AG04449 (cell line): ENCODE results near the gene SEMA3B.

Experiments
- CTCF ChIA-PET: fragments of 350-600 bp; formaldehyde crosslinking; extraction: SDS; loops from one replicate; lab custom pipeline; 2021; ENCODE audit warnings: antibody characterized with exemption; lab: Yijun Ruan, JAX
- POLR2A ChIA-PET: fragments of 400-600, 350-600 bp; formaldehyde crosslinking; extraction: SDS; loops from one replicate; lab custom pipeline; 2020; ENCODE audit warnings: antibody characterized with exemption, inconsistent platforms; lab: Yijun Ruan, JAX
- DNase-seq: peaks from one replicate; pipeline ENCODE4 v3.0.0-alpha.2; 2010; ENCODE audit warnings: low read depth, low spot score
- H3K4me3 ChIP-seq: 2 replicates; pipeline ENCODE4 v1.5.1; 2011; ENCODE audit warnings: low read depth, mild to moderate bottlenecking, control low read depth, low read length
- TF ChIP-seq, protein P1 (sequence below): IDR thresholded peaks from one replicate; pipeline ENCODE4 v1.5.1; 2011; ENCODE audit warnings: mild to moderate bottlenecking, moderate library complexity, low read length, control low read depth, inconsistent platforms; ENCODE audit not compliant: insufficient read depth; ENCODE audit errors: missing control alignments

SEMA3B gene

DNA sequence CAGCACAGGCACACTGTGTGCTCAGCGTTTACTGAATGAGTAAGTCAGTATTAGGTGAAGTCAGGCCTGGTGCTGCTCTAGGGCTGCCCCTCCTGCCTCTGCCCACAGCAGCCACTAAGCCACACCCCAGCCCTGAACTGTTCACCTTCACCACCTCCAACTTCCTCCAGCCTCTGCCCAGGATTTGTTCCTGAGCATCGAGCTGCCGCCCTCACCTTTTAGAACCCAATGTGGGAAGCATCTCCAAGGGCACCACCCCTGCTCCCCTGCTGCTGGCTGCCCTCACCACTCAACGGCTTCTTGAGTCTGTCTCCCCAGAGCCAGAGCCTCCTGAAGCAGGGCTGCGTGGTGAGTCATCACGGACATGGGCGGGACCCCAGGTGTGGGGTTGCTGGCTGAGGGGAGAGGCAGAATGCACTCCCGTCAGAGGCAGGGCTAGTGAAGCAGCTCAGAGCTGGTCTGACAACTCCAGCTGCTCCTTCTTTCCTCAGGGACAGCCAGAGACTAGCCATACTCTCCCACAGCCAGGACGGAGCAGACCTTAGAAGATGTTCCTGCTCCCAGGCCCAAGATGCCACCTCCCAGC lies 47.8 kb downstream of the SEMA3B start:
- DNase-seq: no peak
- no peak overlapping the region for H3K4me3 ChIP-seq
- TF ChIP-seq, protein P1, sequence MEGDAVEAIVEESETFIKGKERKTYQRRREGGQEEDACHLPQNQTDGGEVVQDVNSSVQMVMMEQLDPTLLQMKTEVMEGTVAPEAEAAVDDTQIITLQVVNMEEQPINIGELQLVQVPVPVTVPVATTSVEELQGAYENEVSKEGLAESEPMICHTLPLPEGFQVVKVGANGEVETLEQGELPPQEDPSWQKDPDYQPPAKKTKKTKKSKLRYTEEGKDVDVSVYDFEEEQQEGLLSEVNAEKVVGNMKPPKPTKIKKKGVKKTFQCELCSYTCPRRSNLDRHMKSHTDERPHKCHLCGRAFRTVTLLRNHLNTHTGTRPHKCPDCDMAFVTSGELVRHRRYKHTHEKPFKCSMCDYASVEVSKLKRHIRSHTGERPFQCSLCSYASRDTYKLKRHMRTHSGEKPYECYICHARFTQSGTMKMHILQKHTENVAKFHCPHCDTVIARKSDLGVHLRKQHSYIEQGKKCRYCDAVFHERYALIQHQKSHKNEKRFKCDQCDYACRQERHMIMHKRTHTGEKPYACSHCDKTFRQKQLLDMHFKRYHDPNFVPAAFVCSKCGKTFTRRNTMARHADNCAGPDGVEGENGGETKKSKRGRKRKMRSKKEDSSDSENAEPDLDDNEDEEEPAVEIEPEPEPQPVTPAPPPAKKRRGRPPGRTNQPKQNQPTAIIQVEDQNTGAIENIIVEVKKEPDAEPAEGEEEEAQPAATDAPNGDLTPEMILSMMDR: no peak
- ChIA-PET POLR2A (interaction anchor here (1.2 kb wide), 1 partner anchor 18 kb away, joined by 6 read pairs; the partner anchor contains the start of genes HYAL3 and NAA80), CTCF (interaction anchor here (1.0 to 2.1 kb wide), 2 partner anchors 42 to 123 kb away, joined by 3 to 7 read pairs; no protein-coding TSS in a partner anchor)

DNA sequence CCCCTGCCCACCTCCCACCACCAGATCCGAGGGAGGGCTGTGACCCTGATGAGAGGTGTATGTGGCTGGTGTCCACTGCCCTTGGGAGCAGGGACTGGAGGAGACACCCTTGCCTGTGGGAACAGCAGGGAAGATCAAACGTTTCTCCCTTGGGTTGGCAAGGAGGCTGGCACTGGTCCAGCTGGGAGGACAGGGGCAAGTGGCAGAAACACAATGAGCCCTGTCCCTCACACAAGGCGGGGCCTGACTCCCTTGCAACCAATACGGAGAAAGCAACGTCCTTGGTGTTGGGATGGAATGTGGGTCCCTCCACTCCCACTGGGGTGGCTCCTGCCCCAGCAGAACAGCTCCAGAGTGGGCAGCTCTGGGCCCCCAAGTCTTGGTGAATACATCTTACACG lies 48.4 kb downstream of the SEMA3B start:
- CTCF ChIA-PET: interaction anchor here (1.0 to 3.5 kb wide), 3 partner anchors 18 to 123 kb away, joined by 3 to 11 read pairs (median 7); partner anchors contain the start of genes HYAL3 and NAA80
- POLR2A ChIA-PET: interaction anchor here (0.7 to 1.2 kb wide), 2 partner anchors 10 to 18 kb away, joined by 4 to 6 read pairs; partner anchors contain the start of genes HYAL3 and NAA80
- H3K4me3 ChIP-seq: no peak overlapping the region
- TF ChIP-seq, protein P1: no peak
- DNase-seq: no peak

DNA sequence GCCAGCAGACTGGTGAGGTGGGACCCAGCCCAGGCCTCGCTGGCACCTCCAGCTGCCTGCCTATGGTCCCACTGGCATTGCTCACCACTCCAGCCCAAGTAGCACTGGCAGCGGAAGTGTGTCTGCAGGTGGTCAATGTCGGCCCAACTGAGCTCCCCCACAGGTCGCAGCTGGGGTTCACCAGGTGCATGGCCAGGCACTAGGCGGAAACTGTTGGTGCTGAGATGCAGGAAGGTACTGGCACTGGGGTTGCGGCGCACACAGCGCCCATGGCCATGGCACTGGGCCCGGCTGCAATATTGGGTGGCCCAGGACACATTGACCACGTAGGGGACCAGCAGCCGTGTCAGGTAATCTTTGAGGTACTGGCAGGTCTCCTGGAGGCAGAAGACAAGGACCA lies 49.2 kb downstream of the SEMA3B start:
- CTCF ChIA-PET: interaction anchor here (2.1 to 3.5 kb wide), 2 partner anchors 19 to 124 kb away, joined by 7 to 11 read pairs; partner anchors contain the start of genes HYAL3 and NAA80

DNA sequence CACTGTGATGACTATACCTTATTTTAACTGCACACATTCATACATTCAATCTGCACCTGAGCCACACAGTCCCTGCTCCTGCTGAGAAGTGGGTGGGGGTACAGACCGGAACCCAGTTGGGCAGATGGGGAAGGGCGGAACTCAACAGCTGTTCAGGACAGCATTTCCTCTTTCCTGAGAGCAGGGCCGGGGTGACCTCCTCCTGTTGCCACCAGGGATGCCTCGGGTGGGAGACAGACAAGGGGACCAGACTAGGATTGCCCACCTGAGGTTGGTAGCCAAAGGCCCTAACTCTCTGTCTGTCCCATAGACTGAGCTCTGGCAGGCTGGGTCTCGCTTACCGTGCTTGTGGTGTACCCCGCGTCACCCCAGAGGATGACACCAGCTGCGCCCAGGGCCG lies 49.7 kb downstream of the SEMA3B start:
- no peak for DNase-seq
- ChIA-PET POLR2A (no interaction called here), CTCF (interaction anchor here (2.1 to 3.5 kb wide), 2 partner anchors 19 to 125 kb away, joined by 7 to 11 read pairs; partner anchors contain the start of genes HYAL3 and NAA80)
- no peak overlapping the region for H3K4me3 ChIP-seq
- TF ChIP-seq, protein P1: no peak

More for the DNA sequence above, 49.2 kb downstream of the SEMA3B start:
- no peak for DNase-seq
- POLR2A ChIA-PET: interaction anchor here (0.7 to 1.2 kb wide), 2 partner anchors 9 to 19 kb away, joined by 4 to 6 read pairs; partner anchors contain the start of genes HYAL3 and NAA80
- no peak overlapping the region for H3K4me3 ChIP-seq
- TF ChIP-seq, protein P1: no peak

DNA sequence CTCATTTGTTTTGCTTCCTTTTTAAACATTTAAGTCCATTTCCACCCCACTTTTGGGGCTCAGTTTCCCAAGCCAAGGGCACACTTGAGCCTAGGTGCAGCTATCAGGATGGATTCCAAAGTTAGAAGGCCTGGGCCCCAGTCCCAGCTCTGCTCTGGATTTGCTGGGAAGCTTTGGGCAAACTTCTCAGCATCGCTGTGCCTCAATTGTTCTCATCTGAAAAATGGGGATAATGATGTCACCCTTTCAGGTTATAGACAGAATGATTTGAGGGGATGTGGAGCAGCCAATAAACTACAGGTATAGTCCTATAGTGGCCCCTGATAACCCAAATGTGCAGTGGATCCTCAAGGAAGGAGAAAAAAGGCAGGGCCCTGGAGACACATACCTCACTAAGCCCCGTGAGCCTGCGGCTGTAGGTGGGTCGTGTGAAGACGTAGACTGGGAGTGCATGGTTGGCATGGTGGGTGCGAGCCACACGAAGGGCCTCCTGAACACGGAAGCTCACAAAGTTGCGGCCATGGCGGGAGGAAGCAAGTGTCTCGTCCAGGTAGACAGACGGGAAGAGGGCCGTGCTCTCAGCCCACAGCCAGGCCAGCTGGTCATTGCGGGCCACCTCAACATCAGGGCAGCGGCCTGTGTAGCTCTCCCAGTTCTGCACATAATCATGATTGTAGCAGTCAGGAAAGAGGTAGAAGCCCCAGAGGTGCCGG lies 50.4 kb downstream of the SEMA3B start:
- TF ChIP-seq, protein P1: no peak
- no peak overlapping the region for H3K4me3 ChIP-seq
- POLR2A ChIA-PET: no interaction called here
- DNase-seq: no peak
- CTCF ChIA-PET: interaction anchor here (0.9 to 3.5 kb wide), 3 partner anchors 20 to 156 kb away, joined by 3 to 11 read pairs (median 7); partner anchors contain the start of genes HYAL3 and NAA80
